CD4-positive, alpha-beta T cell treated with Interleukin-15 for 4 hours (primary cell): ENCODE results near the gene MS4A6A.
A peak's percentile ranks its signal among the peaks of the same experiment; 100 is the strongest.
"Not testable (repeated sequence)": the region's sequence is repeated elsewhere in the genome, so short reads cannot be mapped to it uniquely, and the experiment has no call there.

Experiments
- DNase-seq: peaks from one replicate; pipeline ENCODE4 v3.0.0-alpha.2; 2020; ENCODE audit warnings: low spot score

Gene MS4A6A, protein sequence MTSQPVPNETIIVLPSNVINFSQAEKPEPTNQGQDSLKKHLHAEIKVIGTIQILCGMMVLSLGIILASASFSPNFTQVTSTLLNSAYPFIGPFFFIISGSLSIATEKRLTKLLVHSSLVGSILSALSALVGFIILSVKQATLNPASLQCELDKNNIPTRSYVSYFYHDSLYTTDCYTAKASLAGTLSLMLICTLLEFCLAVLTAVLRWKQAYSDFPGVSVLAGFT

GRCh38 chr11:60182541-60183330 is at the start of gene MS4A6A:
MS4A6A (minus strand) TSS chr11:60183083; CDS start chr11:60181727, 1,356 bp downstream.
- DNase-seq, result no peak

GRCh38 chr11:60230681-60231080 is 47.8 kb upstream of the MS4A6A start:
- no peak for DNase-seq

DNA sequence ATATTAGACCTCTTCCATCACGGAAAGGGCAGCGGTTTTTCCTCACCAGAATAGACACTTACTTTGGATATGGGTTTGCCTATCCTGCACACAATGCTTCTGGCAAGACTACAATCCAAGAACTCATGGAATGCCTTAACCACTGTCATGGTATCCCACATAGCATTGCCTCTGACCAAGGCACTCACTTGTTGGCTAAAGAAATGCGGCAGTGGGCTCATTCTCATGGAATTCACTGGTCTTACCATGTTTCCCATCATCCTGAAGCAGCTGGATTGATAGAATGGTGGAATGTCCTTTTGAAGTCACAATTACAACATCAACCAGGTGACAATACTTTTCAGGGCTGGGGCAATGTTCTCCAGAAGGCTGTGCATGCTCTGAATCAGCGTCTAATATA is 39.3 kb upstream of the MS4A6A start:
- DNase-seq, result no peak

GRCh38 chr11:60221692-60222091 is 38.8 kb upstream of the MS4A6A start:
- DNase-seq, result no peak

DNA sequence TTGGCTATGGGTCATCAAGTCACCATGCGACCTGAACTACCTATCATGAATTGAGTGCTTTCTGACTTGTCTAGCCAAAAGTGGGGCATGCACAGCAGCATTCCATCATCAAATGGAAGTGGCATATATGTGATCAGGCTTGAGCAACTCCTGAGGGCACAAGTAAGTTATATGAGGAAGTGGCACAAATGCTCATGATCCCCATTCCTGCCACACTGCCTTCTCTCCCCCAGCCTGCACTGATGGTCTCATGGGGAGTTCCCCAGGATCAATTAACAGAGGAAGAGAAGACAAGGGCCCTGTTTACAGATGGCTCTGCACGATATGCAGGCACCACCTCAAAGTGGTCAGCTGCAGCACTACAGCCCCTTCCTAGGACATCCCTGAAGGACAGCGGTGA is 38.3 kb upstream of the MS4A6A start:
- no peak for DNase-seq

DNA sequence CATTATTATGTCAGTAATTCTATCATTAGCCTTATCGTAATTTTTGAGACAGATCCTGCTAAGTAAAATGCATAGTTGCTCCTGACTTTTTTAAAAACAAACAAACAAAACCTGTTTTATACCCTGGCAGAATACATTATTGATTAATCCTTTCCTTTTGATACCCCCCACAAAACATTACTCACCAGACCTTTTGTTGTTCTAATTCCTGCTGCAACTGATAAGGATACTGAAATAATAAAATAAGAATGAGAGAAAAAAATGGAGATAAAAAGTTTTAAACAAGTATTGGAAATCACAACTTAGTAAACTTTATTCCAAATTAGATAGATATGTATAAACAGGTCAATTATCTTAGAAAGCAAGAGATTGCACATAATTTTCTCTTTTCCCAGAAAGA is 31.5 kb upstream of the MS4A6A start:
- no peak for DNase-seq

GRCh38 chr11:60211206-60211605 is 28.3 kb upstream of the MS4A6A start:
- DNase-seq, result no peak

- no peak for DNase-seq
These were observed 27.1 kb upstream of the MS4A6A start for GRCh38 chr11:60209977-60210376.

- no peak for DNase-seq
These were observed 26.1 kb upstream of the MS4A6A start for GRCh38 chr11:60208951-60209350.

DNA sequence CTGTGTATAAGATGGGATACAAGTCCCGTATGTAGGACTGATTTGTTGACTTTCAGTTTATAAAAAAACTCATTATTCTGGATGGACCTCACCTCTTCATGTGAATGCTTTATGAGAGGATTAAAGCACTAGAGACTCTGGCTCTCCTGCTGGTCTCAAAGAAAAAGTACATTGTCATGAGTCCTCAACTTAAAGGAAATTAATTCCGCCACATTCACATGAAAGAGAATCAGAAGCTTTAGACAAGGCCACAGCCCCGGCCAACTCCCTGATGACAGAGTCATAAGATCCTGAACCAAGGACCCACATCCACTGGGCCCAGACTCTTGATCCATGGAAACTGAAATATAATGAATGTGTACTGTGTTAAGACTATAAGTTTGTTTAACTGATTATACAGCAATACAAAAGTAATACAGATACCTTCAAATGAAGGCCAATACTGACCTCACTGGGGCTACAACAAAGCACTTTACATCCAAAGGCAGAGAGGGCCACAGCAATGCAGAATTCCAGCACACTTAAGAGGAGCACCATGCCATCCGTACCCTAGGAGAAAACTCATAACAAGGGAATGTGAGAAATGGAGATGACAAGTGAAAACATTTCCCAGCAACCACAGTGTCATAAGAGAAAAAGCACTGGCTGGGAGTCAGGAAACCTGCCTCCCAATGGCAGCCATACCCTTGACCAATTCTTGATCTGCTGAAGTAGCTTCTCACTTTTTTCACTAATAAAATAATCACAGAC is 25.4 kb upstream of the MS4A6A start:
- no peak for DNase-seq

- DNase-seq, result no peak
These were observed 23.7 kb upstream of the MS4A6A start for GRCh38 chr11:60206616-60207015.

- no peak for DNase-seq
These were observed 22.0 kb upstream of the MS4A6A start for GRCh38 chr11:60204922-60205321.

GRCh38 chr11:60201334-60201733 is 18.5 kb upstream of the MS4A6A start:
- DNase-seq, result not testable (repeated sequence)

- no peak for DNase-seq
These were observed 14.6 kb upstream of the MS4A6A start for GRCh38 chr11:60197442-60197841.

DNA sequence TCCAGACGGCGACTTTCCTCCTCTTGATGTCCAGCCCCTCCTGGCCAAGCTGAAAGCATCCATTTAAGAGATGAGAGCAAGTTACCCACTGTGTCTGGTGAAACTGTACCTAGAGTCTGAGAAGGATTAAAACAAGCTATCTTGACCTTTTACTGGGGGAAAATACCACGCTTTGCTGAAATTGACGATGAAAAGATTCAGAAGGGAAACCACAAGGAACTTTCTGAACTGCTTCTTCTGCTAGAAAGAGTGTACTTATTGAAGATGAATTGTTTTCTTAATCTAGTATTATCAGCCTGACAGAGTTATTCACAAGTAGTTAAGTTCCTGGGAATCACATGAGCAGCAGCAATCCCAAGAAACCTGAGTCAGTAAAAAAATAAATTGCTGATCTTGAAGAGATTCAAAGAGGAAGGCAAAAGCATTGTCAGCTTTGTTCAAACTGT is 13.1 kb upstream of the MS4A6A start:
- no peak for DNase-seq

DNA sequence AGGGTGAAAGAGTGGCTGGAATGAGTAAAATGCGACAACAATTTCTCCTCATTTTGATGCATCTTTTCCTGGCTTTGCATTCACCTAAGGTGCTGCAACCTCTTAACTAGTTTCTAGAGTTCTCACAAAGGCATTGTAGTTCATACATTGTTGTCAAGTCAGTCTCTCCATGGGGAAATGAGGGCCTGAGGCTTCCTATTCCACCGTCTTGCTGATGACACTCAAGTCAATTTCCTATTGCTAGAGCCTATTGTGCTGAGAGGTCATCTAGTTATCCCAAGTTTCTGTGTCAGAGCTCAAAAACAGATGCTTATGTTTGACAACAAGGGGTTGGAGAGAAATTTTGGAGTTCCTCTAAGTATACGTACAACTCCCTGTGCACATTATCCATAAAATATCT is 11.6 kb upstream of the MS4A6A start:
- no peak for DNase-seq

DNA sequence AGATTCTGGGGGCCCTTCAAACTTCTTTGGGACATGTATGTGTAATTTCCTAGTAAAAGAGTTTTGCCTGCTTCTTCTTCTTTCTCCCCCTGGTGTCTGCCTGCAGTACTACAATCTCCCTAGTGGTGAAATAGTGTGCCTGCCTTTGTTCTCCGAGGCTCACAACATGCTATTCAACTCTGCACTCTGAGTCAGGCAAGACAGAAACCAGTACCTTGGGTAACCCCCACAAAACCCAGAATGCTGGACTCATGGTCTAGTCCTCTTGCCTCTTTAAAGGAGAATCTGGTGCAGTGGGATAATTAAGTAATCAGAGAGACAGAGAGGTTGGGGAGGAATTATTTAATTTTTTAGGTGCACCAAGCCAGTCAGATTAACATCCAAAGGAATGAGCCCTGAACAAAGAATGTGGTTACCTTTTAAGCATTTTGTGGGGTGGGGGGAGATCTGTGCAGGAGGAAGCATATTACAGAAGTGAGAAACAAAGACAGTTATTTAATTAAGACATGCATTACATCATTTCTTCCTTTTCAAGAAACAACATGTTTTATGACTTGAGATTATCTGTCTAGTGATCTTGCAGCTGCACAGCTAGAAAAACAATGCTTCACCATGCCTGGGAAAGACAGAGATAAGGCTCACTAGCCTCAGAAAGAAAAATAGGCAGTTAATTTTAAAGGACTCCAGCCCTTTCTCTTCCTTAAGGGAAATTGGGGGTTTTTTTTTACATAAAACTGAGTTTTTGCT is 11.0 kb upstream of the MS4A6A start:
- peak; percentile 63 for DNase-seq

DNA sequence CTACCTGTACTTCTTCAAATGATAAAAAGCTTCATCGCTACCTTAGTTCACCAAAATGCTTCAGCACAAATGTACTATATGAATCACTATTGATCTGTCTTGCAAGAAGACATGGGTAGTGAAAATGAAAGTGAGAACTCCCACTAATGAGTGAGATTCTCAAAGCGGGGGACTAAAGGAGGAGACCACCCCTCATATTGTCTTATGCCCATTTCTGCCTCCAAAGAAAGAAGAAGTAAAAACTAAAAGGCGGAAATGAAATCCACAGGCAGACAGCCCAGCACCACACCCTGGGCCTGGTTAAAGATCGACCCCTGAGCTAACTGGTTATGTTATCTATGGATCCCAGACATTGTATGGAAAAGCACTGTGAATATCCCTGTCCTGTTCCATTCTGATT is 9.7 kb upstream of the MS4A6A start:
- not testable (repeated sequence) for DNase-seq

GRCh38 chr11:60188481-60188880 is 5.6 kb upstream of the MS4A6A start:
- DNase-seq, result not testable (repeated sequence)

GRCh38 chr11:60186128-60186527 is 3.2 kb upstream of the MS4A6A start:
- DNase-seq, result not testable (repeated sequence)

DNA sequence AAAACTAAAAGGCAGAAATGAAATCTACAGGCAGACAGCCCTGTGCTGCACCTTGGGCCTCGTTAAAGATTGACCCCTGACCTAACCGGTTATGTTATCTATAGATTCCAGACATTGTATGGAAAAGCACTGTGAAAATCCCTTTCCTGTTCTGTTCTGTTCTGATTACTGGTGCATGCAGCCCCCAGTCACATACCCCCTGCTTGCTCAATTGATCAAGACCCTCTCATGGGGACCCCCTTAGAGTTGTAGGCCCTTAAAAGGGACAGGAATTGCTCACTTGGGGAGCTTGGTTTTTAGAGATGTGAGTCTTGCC is 2.6 kb upstream of the MS4A6A start:
- not testable (repeated sequence) for DNase-seq

DNA sequence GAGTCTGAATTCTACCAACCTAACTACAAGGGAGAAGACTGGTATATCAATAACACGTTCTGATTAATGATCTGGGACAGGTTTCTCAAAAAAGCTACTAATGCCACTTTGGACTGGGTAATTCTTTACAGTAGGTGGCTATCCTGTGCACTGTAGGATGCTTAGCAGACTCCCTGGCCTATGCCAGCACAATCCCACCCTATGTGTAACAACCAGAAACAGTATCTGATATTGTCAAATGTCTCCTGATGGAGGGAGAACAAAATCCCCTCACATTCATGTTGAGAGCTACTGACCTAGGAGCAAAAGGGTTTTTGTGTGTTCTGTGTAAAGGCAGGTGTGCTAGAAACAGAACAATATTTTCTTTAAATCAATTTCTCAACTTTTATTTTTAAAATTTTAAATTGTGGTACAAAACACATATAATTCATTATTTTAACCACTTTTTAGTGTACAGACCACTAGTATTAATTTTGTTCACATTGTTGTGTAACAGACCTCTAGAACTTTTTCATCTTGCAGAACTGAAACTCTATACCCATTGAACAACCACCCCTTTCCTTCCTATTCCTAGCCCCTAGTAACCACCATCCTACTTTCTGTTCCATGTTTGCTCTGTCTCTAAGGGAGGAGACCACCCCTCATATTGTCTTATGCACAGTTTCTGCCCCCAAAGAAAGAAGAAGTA is 2.1 kb upstream of the MS4A6A start:
- no peak for DNase-seq
